HepG2 (cell line): ENCODE measurements around the gene PTAFR. TPM values are rescaled to one million over a fixed set of nuclear protein-coding genes. Genes with fewer than 3 reads are reported as not detected.

Source experiments
- FOXA3 ChIP-seq: IDR thresholded peaks from 2 replicates; pipeline ENCODE4 v1.6.1; 2016; ENCODE audit warnings: missing genetic modification reagents, missing compliant biosample characterization
- GATAD2A ChIP-seq: IDR thresholded peaks from 2 replicates; pipeline ENCODE4 v1.6.1; 2016
- HDAC2 ChIP-seq: sonication (generic); formaldehyde crosslinking; IDR thresholded peaks from 2 replicates; pipeline ENCODE4 v1.4.0; 2020; ENCODE audit warnings: missing genetic modification reagents
- HOMEZ ChIP-seq: IDR thresholded peaks from 2 replicates; pipeline ENCODE4 v1.6.1; 2016; ENCODE audit warnings: low read depth
- LCORL ChIP-seq, 2 experiments: fragments of 450-650 bp in 1 of 2; sonication (generic) in 1 of 2; formaldehyde crosslinking in 1 of 2; IDR thresholded peaks; 2 replicates each; pipeline versions ENCODE4 v1.5.0 to v1.6.1; 2017 to 2020; ENCODE audit warnings: antibody characterized with exemption in 1 of 2, missing genetic modification reagents in 1 of 2
- PHF21A ChIP-seq: sonication (generic); formaldehyde crosslinking; IDR thresholded peaks from 2 replicates; pipeline ENCODE4 v1.5.0; 2020; ENCODE audit warnings: mild to moderate bottlenecking, missing genetic modification reagents
- RCOR2 ChIP-seq: IDR thresholded peaks from 2 replicates; pipeline ENCODE4 v1.6.1; 2016; ENCODE audit warnings: missing biosample characterization, missing genetic modification reagents
- RXRB ChIP-seq: IDR thresholded peaks from 2 replicates; pipeline ENCODE4 v1.6.1; 2016; ENCODE audit warnings: borderline replicate concordance, missing genetic modification reagents, missing compliant biosample characterization
- SIN3B ChIP-seq: fragments of 150-350 bp; IDR thresholded peaks from 2 replicates; pipeline ENCODE4 v1.6.1; 2014; ENCODE audit warnings: low read length
- SOX13 ChIP-seq, 3 experiments: fragments of 450-650 bp in 1 of 3; sonication (generic) in 1 of 3; formaldehyde crosslinking in 1 of 3; IDR thresholded peaks in 2 of 3; conservative IDR thresholded peaks in 1 of 3; 2 replicates each; pipeline versions ENCODE4 v1.5.0 to v1.6.1; 2016 to 2020; ENCODE audit warnings: antibody characterized with exemption in 1 of 3, mild to moderate bottlenecking in 1 of 3, missing compliant biosample characterization in 1 of 3, missing genetic modification reagents in 1 of 3, moderate library complexity in 1 of 3
- TERF1 ChIP-seq: sonication (generic); formaldehyde crosslinking; IDR thresholded peaks from 2 replicates; pipeline ENCODE4 v1.8.0; 2022; ENCODE audit warnings: mild to moderate bottlenecking, missing genetic modification reagents, moderate library complexity
- TFAP4 ChIP-seq: sonication (generic); IDR thresholded peaks from 2 replicates; pipeline ENCODE4 v1.6.1; 2016; ENCODE audit warnings: low read depth, borderline replicate concordance
- ZFX ChIP-seq: sonication (generic); formaldehyde crosslinking; IDR thresholded peaks from 2 replicates; pipeline ENCODE4 v1.4.0; 2020; ENCODE audit warnings: mild to moderate bottlenecking, low read depth, missing genetic modification reagents, moderate library complexity
- ZNF629 ChIP-seq: sonication (generic); formaldehyde crosslinking; conservative IDR thresholded peaks from 2 replicates; pipeline ENCODE4 v1.5.0; 2020; ENCODE audit warnings: missing genetic modification reagents
- ZNF792 ChIP-seq: IDR thresholded peaks from 2 replicates; pipeline ENCODE4 v1.6.1; 2016
- polyA plus RNA-seq, 8 experiments: library from polyadenylated mRNA; depleted of rRNA in 3 of 8; stranded (reverse) in 7 of 8; unstranded in 1 of 8; fragments of >200 nt; fragmentation: Illumina TruSeq in 4 of 8; extraction: Trizol in 4 of 8; gene quantifications; 2 replicates each; pipeline versions ENCODE4 v1.2.1 to v1.2.3, GENCODE V29; 2011 to 2016; ENCODE audit warnings: low read depth in 4 of 8, missing spikeins in 1 of 8, mixed read lengths in 1 of 8; ENCODE audit not compliant: insufficient read depth in 1 of 8
- total RNA-seq, 5 experiments: library from RNA; depleted of rRNA; stranded (reverse); fragments of >200 nt; fragmentation: Illumina TruSeq; extraction: Trizol; gene quantifications; 2 replicates each; pipeline ENCODE4 v1.2.3, GENCODE V29; 2016; ENCODE audit warnings: low read depth in 1 of 5
- TF ChIP-seq, protein P1 (sequence below): sonication (generic); formaldehyde crosslinking; IDR thresholded peaks from 2 replicates; pipeline ENCODE4 v1.8.0; 2022; ENCODE audit warnings: missing genetic modification reagents, mild to moderate bottlenecking, moderate library complexity, borderline replicate concordance
- TF ChIP-seq, protein P2 (sequence below): sonication (generic); formaldehyde crosslinking; IDR thresholded peaks from 2 replicates; pipeline ENCODE4 v1.4.0; 2020; ENCODE audit warnings: missing genetic modification reagents

Gene PTAFR
- total and polyA plus RNA-seq, 2 of the 13 experiments (the other 11 are each of a cell fraction or from before 2014, with no cell fraction given): 0.27 to 24.0 TPM

DNA sequence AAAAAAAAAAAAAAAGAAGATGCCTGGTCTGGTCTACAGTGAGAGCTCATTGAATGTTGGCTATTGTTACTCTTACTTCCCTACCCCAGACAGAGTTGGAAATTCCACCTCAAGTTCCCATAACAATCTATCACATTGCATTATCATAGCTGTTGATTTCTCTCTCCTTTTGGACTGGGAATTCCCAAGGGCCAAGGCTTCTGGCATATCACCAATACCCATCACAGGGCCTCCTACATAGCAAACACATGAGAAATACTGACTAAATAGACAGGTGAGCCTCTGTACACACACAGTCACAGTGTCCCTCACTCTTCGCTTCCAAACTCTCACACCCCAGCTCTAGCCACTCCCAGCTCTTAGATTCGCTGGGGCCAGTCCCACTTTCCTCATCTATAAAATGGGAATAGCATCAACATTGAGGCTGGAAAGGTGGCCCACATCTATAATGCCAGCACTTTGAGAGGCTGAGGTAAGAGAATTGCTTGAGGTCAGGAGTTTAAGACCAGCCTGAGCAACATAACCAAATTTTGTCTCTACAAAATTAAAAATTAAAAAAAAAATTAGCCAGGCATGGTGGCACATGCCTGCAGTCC is 6.4 kb downstream of the PTAFR start (continued):
- TF ChIP-seq, protein P1, sequence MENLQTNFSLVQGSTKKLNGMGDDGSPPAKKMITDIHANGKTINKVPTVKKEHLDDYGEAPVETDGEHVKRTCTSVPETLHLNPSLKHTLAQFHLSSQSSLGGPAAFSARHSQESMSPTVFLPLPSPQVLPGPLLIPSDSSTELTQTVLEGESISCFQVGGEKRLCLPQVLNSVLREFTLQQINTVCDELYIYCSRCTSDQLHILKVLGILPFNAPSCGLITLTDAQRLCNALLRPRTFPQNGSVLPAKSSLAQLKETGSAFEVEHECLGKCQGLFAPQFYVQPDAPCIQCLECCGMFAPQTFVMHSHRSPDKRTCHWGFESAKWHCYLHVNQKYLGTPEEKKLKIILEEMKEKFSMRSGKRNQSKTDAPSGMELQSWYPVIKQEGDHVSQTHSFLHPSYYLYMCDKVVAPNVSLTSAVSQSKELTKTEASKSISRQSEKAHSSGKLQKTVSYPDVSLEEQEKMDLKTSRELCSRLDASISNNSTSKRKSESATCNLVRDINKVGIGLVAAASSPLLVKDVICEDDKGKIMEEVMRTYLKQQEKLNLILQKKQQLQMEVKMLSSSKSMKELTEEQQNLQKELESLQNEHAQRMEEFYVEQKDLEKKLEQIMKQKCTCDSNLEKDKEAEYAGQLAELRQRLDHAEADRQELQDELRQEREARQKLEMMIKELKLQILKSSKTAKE (CRISPR knock-in tag): no peak
- TF ChIP-seq TFAP4 (peak; percentile 40; the same call in 1 of the 2 replicates), PHF21A (peak; percentile 42; the same call in 1 of the 2 replicates), HOMEZ (0 out of 2 replicates have a peak, but pooled peaks have one; percentile 40), TERF1 (no peak), SIN3B (no peak), ZNF629 (peak; percentile 92), LCORL (IDR thresholded peaks at IDR 0.05) (no peak), LCORL (CRISPR knock-in tag; IDR thresholded peaks at IDR 0.05) (0 out of 2 replicates have a peak, but pooled peaks have one; percentile 45), GATAD2A (CRISPR knock-in tag) (0 out of 2 replicates have a peak, but pooled peaks have one; percentile 32), RCOR2 (CRISPR knock-in tag) (0 out of 2 replicates have a peak, but pooled peaks have one; percentile 40), HDAC2 (CRISPR knock-in tag) (peak; percentile 26; the same call in 1 of the 2 replicates), RXRB (CRISPR knock-in tag) (0 out of 2 replicates have a peak, but pooled peaks have one; percentile 33), ZNF792 (CRISPR knock-in tag) (no peak), ZFX (CRISPR knock-in tag) (0 out of 2 replicates have a peak, but pooled peaks have one; percentile 16), FOXA3 (CRISPR knock-in tag) (peak; percentile 63), SOX13 (IDR thresholded peaks at IDR 0.05) (no peak), SOX13 (CRISPR knock-in tag; conservative IDR thresholded peaks at IDR 0.05 in 1 of 2, IDR thresholded peaks at IDR 0.05 in 1 of 2) (peak in 1 of 2 experiments; percentile 45; a peak in 1 of 4 replicates)
- TF ChIP-seq, protein P2, sequence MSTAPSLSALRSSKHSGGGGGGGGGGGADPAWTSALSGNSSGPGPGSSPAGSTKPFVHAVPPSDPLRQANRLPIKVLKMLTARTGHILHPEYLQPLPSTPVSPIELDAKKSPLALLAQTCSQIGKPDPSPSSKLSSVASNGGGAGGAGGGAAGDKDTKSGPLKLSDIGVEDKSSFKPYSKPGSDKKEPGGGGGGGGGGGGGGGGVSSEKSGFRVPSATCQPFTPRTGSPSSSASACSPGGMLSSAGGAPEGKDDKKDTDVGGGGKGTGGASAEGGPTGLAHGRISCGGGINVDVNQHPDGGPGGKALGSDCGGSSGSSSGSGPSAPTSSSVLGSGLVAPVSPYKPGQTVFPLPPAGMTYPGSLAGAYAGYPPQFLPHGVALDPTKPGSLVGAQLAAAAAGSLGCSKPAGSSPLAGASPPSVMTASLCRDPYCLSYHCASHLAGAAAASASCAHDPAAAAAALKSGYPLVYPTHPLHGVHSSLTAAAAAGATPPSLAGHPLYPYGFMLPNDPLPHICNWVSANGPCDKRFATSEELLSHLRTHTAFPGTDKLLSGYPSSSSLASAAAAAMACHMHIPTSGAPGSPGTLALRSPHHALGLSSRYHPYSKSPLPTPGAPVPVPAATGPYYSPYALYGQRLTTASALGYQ: peak; percentile 41; the same call in 1 of the 2 replicates
